Osteoblast (primary cell): ENCODE data around the gene C1orf159. TPM values are rescaled to one million over a fixed set of nuclear protein-coding genes. Genes with fewer than 3 reads are reported as not detected.

Experiments
- DNase-seq: peaks from one replicate; pipeline ENCODE4 v3.0.0; 2011; ENCODE audit warnings: low spot score, mixed read lengths; ENCODE audit not compliant: insufficient read length; ENCODE audit errors: missing footprints
- H2AFZ ChIP-seq: 2 replicates; pipeline ENCODE4 v1.6.0; 2011; ENCODE audit warnings: mild to moderate bottlenecking, low read length
- H3K27ac ChIP-seq: 2 replicates; pipeline ENCODE4 v1.5.1; 2011; ENCODE audit warnings: mild to moderate bottlenecking, low read depth, low read length, moderate library complexity
- H3K27me3 ChIP-seq: 2 replicates; pipeline ENCODE4 v1.6.0; 2012; ENCODE audit warnings: mild to moderate bottlenecking, control low read depth, inconsistent platforms, low read length, moderate library complexity; ENCODE audit not compliant: insufficient read depth
- H3K36me3 ChIP-seq: 2 replicates; pipeline ENCODE4 v1.5.1; 2011; ENCODE audit warnings: mild to moderate bottlenecking, low read length, control low read depth, moderate library complexity; ENCODE audit not compliant: insufficient read depth
- H3K4me1 ChIP-seq: 2 replicates; pipeline ENCODE4 v1.5.1; 2011; ENCODE audit warnings: mild to moderate bottlenecking, low read length, control low read depth, moderate library complexity; ENCODE audit not compliant: insufficient read depth
- H3K4me2 ChIP-seq: 2 replicates; pipeline ENCODE4 v1.6.0; 2011; ENCODE audit warnings: mild to moderate bottlenecking, low read length; ENCODE audit not compliant: insufficient read depth
- H3K4me3 ChIP-seq: fragments of 200-600 bp; sonication (generic); 3 replicates; pipeline ENCODE4 v1.5.1; 2012; ENCODE audit warnings: mild to moderate bottlenecking, low read length, inconsistent platforms; ENCODE audit not compliant: insufficient read depth
- H3K79me2 ChIP-seq: 2 replicates; pipeline ENCODE4 v1.6.0; 2012; ENCODE audit warnings: mild to moderate bottlenecking, low read length, control low read depth, inconsistent platforms; ENCODE audit not compliant: insufficient read depth
- H3K9me3 ChIP-seq: 2 replicates; pipeline ENCODE4 v1.5.1; 2011; ENCODE audit warnings: low read depth, low read length, control low read depth
- H4K20me1 ChIP-seq: 2 replicates; pipeline ENCODE4 v1.6.0; 2012; ENCODE audit warnings: mild to moderate bottlenecking, low read length, control low read depth; ENCODE audit not compliant: insufficient read depth
- CTCF ChIP-seq: IDR thresholded peaks from 2 replicates; pipeline ENCODE4 v1.5.1; 2011; ENCODE audit warnings: mild to moderate bottlenecking, low read depth, low read length, moderate library complexity; ENCODE audit errors: extremely low read depth
- total RNA-seq: library from RNA; depleted of rRNA; stranded (reverse); fragments of >200 nt; gene quantifications from 2 replicates; pipeline ENCODE4 v1.2.3, GENCODE V29; 2012

C1orf159 gene
- 5.4 and 8.5 TPM in 2 replicates for total RNA-seq

DNA sequence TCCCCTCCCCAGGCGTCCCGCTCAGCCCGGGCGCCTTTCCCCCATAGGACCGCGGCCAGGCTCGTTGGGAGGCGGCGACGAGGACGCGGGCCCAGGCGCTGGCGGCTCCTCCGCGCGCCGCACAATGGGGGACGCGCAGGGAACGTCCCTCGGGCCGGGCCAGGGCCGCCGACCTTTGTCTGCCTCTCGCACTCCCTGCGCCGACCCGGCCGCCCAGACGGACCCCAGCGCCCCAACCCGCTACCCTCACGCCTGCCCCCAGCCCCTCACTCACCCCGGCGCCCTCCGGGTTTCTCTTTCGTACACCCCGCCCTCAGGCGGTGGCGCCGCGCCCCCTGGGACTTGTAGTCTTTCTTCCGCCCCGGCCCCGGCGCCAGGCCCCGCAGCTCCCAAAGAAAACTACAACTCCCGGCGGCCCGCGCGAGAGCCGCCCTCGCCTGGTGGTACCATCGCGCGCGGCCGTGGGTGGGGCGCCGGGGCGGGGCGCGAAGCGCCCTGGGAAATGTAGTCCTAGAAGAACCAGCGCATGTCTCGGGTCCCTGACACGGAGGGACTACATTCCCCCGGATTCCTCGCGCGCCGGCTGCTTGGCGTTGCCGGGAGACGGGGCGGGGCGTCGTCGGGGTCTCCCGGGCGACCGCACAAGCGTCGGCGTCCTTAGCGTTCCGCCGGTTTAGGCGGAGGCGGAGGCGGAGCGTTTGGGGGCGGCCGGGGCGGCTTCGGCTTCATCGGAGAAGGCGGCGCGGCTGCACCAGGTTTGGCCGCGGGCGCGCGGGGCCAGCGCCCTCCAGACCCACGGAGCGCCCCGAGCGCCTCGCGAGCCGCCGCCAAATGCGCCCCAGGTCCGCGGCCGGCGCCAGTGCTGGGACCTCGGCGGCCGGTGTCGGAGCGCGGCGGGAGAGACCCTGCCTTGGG lies at the start of gene C1orf159:
C1orf159 (minus strand) TSS at position 304 of the 915 bp plus-strand sequence. CDS start 24,546 bp downstream, outside the sequence.
- TF ChIP-seq CTCF: no peak
- Histone ChIP-seq H3K27ac (no peak within 1 kb of the TSS), H2AFZ (peak within 1 kb of the TSS; percentile 72), H3K4me2 (peak within 1 kb of the TSS; percentile 82), H3K36me3 (no peaks in the 10 kb centered on the region), H3K27me3 (peaks cover 8% of the 10 kb centered on the region), H4K20me1 (no peaks in the 10 kb centered on the region), H3K4me3 (peak within 1 kb of the TSS; percentile 83), H3K9me3 (no peaks in the 10 kb centered on the region), H3K4me1 (no peaks in the 10 kb centered on the region), H3K79me2 (peaks cover 12% of the 10 kb centered on the region)
- peak; percentile 100 for DNase-seq

DNA sequence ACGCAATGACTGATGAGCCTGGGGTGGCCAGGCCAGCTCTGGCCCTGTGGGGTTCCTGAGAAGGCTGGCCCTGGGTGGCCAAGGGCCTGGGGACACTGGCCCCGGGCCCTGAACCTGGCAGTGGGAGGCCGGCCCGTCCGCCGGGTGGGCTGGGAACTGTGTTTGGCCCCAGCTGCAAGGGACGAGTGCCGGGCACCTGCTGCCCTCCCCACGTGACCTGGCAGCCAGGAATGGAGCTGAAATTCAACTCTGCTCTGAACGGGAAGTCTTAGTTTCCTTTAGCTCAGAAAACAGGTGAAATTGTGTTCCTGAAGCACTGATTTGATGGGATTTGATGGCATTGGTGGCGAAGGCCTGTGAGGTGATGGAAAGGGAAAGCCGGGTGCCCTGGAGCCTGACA lies 49.6 kb upstream of the C1orf159 start:
- DNase-seq: no peak
- Histone ChIP-seq H3K4me3 (no peak overlapping the region), H3K4me2 (no peak overlapping the region), H4K20me1 (no peaks in the 10 kb centered on the region), H3K36me3 (no peaks in the 10 kb centered on the region), H3K4me1 (no peaks in the 10 kb centered on the region), H2AFZ (no peak overlapping the region), H3K79me2 (no peaks in the 10 kb centered on the region), H3K27ac (no peak overlapping the region), H3K9me3 (no peaks in the 10 kb centered on the region), H3K27me3 (peaks cover 13% of the 10 kb centered on the region)
- TF ChIP-seq CTCF: no peak

DNA sequence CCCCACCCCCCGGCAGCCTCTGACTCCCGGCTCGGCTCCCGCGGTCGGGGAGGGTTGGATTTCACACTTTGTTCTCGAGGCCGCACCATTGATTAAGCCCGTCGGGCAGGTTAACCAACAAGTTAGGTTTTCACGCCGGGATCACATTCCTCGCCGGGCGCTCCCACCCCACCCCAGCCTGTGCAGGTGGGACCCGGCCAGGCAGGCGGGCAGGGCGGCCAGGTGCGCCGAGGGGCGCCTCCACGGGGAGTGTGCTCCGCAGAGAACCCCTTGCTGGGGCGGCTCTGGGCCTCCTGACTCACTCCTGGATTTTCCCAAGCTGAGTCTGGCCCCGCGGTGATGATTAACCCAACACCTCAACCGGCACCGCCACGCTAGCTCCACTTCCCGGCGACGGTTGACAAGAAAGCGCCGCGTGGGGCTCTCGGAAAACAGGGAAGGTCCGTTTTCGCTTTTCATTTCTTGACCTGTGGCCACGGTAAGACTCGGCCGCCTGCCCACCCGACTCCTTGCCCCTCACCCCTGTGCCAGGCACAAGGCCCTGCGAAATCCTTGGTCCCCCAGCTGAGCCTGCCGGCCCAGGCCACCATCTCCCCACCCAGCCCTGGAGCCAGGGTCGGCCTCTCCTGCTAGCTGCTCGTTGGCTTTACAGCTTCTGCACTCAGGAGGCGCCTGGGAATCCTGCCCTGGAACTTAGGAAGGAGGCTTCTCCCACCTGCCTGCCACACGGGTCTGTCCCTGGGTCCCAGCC lies 49.0 kb upstream of the C1orf159 start:
- no peak for DNase-seq

More for the DNA sequence above, 49.0 kb upstream of the C1orf159 start:
- no peaks in the 10 kb centered on the region for H3K79me2 ChIP-seq
- no peaks in the 10 kb centered on the region for H4K20me1 ChIP-seq
- H3K27me3 ChIP-seq: peaks cover 13% of the 10 kb centered on the region
- no peaks in the 10 kb centered on the region for H3K9me3 ChIP-seq
- H3K36me3 ChIP-seq: no peaks in the 10 kb centered on the region
- TF ChIP-seq CTCF: no peak
- H2AFZ ChIP-seq: no peak overlapping the region
- no peak overlapping the region for H3K4me2 ChIP-seq
- no peak overlapping the region for H3K27ac ChIP-seq
- no peak overlapping the region for H3K4me3 ChIP-seq
- H3K4me1 ChIP-seq: no peaks in the 10 kb centered on the region
